ENCODE measurements around the gene THUMPD1. TPM values are rescaled to one million over a fixed set of nuclear protein-coding genes. Genes with fewer than 3 reads are reported as not detected.

THUMPD1 gene
- total RNA-seq, 1 experiment from 2014 or later: 27.2 TPM

DNA sequence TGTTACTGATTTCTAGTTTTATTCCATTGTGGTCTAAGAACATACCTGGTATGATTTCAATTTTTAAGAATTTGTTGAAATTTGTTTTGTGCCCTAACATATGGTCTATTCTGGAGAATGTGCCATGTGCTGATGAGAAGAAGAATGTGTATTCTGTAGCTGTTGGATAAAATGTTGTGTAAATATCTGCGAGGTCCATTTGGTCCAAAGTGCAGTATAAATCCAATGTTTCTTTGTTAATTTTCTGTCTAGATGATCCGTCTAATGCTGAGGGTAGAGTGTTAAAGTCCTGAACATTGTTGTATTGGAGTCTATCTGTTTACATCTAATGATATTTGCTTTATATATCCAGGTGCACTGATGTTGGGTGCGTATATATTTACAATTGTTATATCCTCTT, 32.1 kb upstream of the THUMPD1 start:
- CTCF ChIA-PET: interaction anchor here (0.6 to 0.9 kb wide), 3 partner anchors 10 to 134 kb away, joined by 3 to 5 read pairs (median 3); no protein-coding TSS in a partner anchor
- no peak for DNase-seq
- Histone ChIP-seq H3K27me3 (replicated peaks; ENCODE audit: control insufficient read depth, insufficient read depth, low read length) (no peaks in the 10 kb centered on the region), H3K36me3 (ENCODE audit: control insufficient read depth, insufficient read depth, low read length) (no peaks in the 10 kb centered on the region), H3K4me1 (no peaks in the 10 kb centered on the region), H3K4me3 (ENCODE audit: low read depth, low read length) (no peak overlapping the region), H3K9me3 (no peaks in the 10 kb centered on the region)
- H3K27me3 Mint-ChIP-seq (ENCODE audit: insufficient read depth, unreplicated experiment): peaks cover 10% of the 10 kb centered on the region
- H3K27ac Mint-ChIP-seq (ENCODE audit: unreplicated experiment): no peak overlapping the region
- H3K9me3 Mint-ChIP-seq (ENCODE audit: unreplicated experiment): peaks cover 9% of the 10 kb centered on the region
- no peaks in the 10 kb centered on the region for H3K36me3 Mint-ChIP-seq (ENCODE audit: insufficient read depth, unreplicated experiment)
- intact Hi-C loops (cut with micrococcal nuclease; ENCODE audit: unreplicated experiment): no loop called here
- BruUV-seq (replicated peaks): no TSS peak
- TF ChIP-seq, protein P1, sequence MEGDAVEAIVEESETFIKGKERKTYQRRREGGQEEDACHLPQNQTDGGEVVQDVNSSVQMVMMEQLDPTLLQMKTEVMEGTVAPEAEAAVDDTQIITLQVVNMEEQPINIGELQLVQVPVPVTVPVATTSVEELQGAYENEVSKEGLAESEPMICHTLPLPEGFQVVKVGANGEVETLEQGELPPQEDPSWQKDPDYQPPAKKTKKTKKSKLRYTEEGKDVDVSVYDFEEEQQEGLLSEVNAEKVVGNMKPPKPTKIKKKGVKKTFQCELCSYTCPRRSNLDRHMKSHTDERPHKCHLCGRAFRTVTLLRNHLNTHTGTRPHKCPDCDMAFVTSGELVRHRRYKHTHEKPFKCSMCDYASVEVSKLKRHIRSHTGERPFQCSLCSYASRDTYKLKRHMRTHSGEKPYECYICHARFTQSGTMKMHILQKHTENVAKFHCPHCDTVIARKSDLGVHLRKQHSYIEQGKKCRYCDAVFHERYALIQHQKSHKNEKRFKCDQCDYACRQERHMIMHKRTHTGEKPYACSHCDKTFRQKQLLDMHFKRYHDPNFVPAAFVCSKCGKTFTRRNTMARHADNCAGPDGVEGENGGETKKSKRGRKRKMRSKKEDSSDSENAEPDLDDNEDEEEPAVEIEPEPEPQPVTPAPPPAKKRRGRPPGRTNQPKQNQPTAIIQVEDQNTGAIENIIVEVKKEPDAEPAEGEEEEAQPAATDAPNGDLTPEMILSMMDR (IDR thresholded peaks at IDR 0.05; ENCODE audit: insufficient read depth in 1 of 2, low read depth in 1 of 2, low read length in 1 of 2, severe bottlenecking in 1 of 2, unreplicated experiment in 1 of 2): no peak
- H3K4me3 Mint-ChIP-seq (ENCODE audit: unreplicated experiment): no peak overlapping the region
- POLR2A ChIA-PET: no interaction called here
- no peaks in the 10 kb centered on the region for H3K4me1 Mint-ChIP-seq (ENCODE audit: low read depth, unreplicated experiment)

DNA sequence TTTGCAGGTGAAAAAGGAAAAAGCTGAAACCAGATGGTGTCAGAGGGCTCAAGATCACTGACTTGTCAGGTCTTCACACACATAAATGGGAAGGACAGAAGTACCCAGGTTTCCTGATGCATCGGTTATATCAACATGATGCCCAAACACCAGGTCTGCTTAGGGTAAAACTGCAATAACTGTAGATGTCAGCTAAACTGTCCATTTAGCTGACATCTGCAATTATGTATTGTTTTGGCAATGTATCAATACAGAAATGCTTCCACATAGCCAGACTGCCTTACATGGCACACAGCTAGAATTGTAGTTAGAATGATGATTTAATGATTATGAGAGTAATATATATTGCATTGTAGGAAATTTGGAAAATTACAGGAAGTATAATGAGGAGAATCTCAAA, 27.2 kb upstream of the THUMPD1 start:
- no peak overlapping the region for H3K4me3 ChIP-seq (ENCODE audit: low read depth, low read length)
- no TSS peak for BruUV-seq (replicated peaks)
- H3K36me3 ChIP-seq (ENCODE audit: control insufficient read depth, insufficient read depth, low read length): no peaks in the 10 kb centered on the region
- H3K27me3 ChIP-seq (replicated peaks; ENCODE audit: control insufficient read depth, insufficient read depth, low read length): no peaks in the 10 kb centered on the region
- peaks cover 10% of the 10 kb centered on the region for H3K27me3 Mint-ChIP-seq (ENCODE audit: insufficient read depth, unreplicated experiment)
- no peaks in the 10 kb centered on the region for H3K4me1 Mint-ChIP-seq (ENCODE audit: low read depth, unreplicated experiment)
- TF ChIP-seq, protein P1 (IDR thresholded peaks at IDR 0.05; ENCODE audit: insufficient read depth in 1 of 2, low read depth in 1 of 2, low read length in 1 of 2, severe bottlenecking in 1 of 2, unreplicated experiment in 1 of 2): no peak
- CTCF ChIA-PET: interaction anchor here (0.6 kb wide), 1 partner anchor 9 kb away, joined by 3 read pairs; no protein-coding TSS in a partner anchor
- peaks cover 7% of the 10 kb centered on the region; the same call in 1 of the 2 replicates for H3K4me1 ChIP-seq
- H3K9me3 ChIP-seq: no peaks in the 10 kb centered on the region
- peaks cover 2% of the 10 kb centered on the region for H3K36me3 Mint-ChIP-seq (ENCODE audit: insufficient read depth, unreplicated experiment)
- H3K9me3 Mint-ChIP-seq (ENCODE audit: unreplicated experiment): peaks cover 9% of the 10 kb centered on the region
- no peak for DNase-seq
- no peak overlapping the region for H3K4me3 Mint-ChIP-seq (ENCODE audit: unreplicated experiment)
- H3K27ac Mint-ChIP-seq (ENCODE audit: unreplicated experiment): no peak overlapping the region
- intact Hi-C loops (cut with micrococcal nuclease; ENCODE audit: unreplicated experiment): no loop called here
- POLR2A ChIA-PET: no interaction called here

DNA sequence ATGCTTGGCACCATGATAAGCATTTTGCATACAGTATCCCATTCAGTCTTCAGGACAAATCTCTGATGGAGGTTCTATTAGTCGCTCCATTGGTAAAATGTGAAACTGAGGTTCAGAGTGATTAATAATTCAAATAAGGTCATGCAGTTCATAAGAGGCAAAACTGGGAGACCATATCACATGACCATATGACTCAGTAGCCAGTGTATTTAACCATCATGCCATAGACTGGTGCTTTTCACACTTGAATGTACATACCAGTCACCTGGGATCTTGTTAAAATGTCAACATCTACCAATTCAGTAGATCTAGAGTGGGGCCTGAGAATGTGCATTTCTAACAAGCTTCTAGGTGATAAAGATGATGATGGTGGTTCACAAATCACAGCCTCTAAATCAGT, 26.5 kb upstream of the THUMPD1 start:
- no peaks in the 10 kb centered on the region for H3K4me1 Mint-ChIP-seq (ENCODE audit: low read depth, unreplicated experiment)
- TF ChIP-seq, protein P1 (IDR thresholded peaks at IDR 0.05; ENCODE audit: insufficient read depth in 1 of 2, low read depth in 1 of 2, low read length in 1 of 2, severe bottlenecking in 1 of 2, unreplicated experiment in 1 of 2): no peak
- no peak overlapping the region for H3K27ac Mint-ChIP-seq (ENCODE audit: unreplicated experiment)
- no TSS peak for BruUV-seq (replicated peaks)
- no peaks in the 10 kb centered on the region for H3K36me3 ChIP-seq (ENCODE audit: control insufficient read depth, insufficient read depth, low read length)
- ChIA-PET POLR2A (no interaction called here), CTCF (no interaction called here)
- peaks cover 7% of the 10 kb centered on the region; the same call in 1 of the 2 replicates for H3K4me1 ChIP-seq
- H3K36me3 Mint-ChIP-seq (ENCODE audit: insufficient read depth, unreplicated experiment): peaks cover 5% of the 10 kb centered on the region
- DNase-seq: no peak
- intact Hi-C loops (cut with micrococcal nuclease; ENCODE audit: unreplicated experiment): no loop called here
- no peak overlapping the region for H3K4me3 ChIP-seq (ENCODE audit: low read depth, low read length)
- peaks cover 4% of the 10 kb centered on the region for H3K9me3 Mint-ChIP-seq (ENCODE audit: unreplicated experiment)
- no peaks in the 10 kb centered on the region for H3K9me3 ChIP-seq
- no peak overlapping the region for H3K4me3 Mint-ChIP-seq (ENCODE audit: unreplicated experiment)
- H3K27me3 Mint-ChIP-seq (ENCODE audit: insufficient read depth, unreplicated experiment): peaks cover 4% of the 10 kb centered on the region
- no peaks in the 10 kb centered on the region for H3K27me3 ChIP-seq (replicated peaks; ENCODE audit: control insufficient read depth, insufficient read depth, low read length)

All from Caco-2 (cell line).